Stimulated activated CD8-positive, alpha-beta memory T cell treated with anti-CD3 and anti-CD28 coated beads, Interleukin-2, amount 100 ng/mL, for 48 hours (primary cell): Measurements from ENCODE around the gene GID8.

ENCODE experiments used
- DNase-seq, 2 donors: peaks; one replicate each; pipeline ENCODE4 v3.0.0-alpha.2; 2020; ENCODE audit warnings: low read depth in 2 of 2

The GID8 gene

DNA sequence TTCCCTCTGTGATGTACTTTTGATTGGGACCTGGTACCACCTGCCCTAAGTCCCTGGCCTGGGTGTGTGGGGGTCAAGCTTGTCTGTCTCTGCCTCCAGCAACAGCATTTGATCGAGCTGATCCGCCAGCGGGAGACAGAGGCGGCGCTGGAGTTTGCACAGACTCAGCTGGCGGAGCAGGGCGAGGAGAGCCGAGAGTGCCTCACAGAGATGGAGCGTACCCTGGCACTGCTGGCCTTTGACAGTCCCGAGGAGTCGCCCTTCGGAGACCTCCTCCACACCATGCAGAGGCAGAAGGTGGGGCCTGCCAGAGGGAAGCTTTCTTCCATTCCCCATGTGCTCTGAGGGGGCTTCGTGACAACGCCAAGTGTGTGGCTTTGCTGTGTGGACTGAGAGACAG lies 5.4 kb downstream of the GID8 start:
- DNase-seq, result no peak

GRCh38 chr20:62944184-62944583 lies 6.2 kb downstream of the GID8 start:
- DNase-seq, result no peak

GRCh38 chr20:62944746-62945145 lies 6.8 kb downstream of the GID8 start:
- no peak for DNase-seq

DNA sequence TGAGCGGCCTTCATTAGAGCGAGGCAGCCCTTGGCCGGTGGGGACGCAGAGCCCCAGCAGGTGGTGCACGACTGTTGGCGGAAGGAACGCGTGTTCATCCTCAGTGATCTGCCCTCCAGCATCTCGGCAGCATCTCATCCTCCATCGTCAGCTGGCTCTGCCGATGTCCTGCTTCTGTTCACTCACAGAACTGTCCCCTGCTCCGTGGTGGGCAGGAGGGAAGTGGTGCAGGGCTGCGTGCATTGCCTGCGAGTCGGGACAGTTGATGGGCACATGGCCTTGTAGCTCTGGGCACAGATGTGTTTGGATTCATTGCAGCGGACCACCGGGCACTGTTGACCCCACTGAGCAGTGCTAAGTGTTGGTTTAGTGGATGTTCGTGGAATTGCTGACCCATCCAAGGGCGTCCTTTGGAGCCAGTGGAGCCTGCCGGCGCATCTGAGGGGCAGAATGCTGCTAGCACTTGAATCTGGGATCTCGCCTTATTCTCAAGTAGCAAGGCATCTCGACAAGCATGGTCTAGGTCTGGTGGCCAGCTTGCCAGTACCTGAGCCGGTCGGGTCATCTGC lies 7.9 kb downstream of the GID8 start:
- no peak for DNase-seq

DNA sequence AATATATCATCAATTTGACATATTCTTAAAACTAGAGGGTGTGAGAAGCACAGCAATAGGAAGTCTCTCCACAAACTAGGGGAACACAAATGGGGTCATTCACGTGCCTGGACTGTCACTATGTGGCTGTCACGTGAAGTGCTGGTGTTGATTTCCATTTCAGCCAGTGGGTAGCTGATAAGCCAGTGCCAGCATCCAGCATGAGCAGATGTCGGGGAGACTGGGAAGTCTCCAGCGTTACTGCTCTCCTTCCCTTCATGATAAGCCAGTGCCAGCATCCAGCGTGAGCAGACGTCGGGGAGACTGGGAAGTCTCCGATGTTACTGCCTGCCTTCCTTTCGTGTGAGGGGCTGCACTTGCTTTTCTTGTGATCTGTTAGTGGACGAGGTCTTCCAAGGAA lies 9.0 kb downstream of the GID8 start:
- no peak for DNase-seq

GRCh38 chr20:62947532-62948300 lies 9.8 kb downstream of the GID8 start:
- no peak for DNase-seq

GRCh38 chr20:62949153-62949821 lies 11.3 kb downstream of the GID8 start:
- no peak for DNase-seq

GRCh38 chr20:62949962-62950361 lies 12.0 kb downstream of the GID8 start:
- no peak for DNase-seq

GRCh38 chr20:62950741-62951140 lies 12.8 kb downstream of the GID8 start:
- DNase-seq, result no peak

DNA sequence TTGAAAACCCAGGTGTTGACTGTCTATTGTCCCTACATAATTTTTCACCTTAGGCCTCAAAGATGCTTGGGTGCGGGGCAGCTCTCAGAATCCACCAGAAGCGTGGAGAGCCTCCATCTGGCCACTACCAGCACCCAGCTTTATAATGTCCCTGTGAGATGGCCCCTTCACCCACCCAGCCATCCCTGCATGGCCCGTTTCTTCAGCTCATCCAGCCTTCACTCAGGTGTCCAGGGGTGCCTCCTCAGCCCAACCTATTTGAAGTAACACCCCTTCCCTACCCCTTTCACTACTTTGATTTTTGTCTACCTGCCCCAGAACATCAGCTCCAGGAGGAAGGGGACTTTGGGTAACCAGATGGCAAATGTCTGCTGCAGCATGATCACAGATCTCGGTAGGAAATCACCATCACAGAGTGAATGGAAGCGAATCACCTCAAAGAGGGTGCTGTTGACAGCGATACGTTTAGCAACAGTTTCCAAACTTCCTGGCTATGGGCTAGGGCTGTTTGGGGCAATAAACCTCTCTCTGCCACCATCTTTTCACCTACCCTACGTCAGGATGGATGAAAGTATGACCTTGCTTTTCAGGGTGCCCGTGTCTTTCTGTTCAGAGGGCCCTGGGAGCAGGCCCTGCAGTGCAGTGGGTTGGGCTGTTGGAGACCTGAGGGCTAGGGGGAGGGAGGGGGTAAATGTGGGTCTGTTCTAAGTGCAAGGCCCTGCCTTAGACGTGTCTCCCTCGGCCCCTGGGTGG lies 13.4 kb downstream of the GID8 start:
- DNase-seq, result no peak

GRCh38 chr20:62951896-62952372 lies 14.0 kb downstream of the GID8 start:
- no peak for DNase-seq

GRCh38 chr20:62952373-62952967 lies 14.5 kb downstream of the GID8 start, which contains the start of gene SLC17A9:
Gene SLC17A9, plus strand, starts transcription at chr20:62952709. Its CDS starts 122 bp downstream, at chr20:62952831.
- peak; percentile 67 to 73 for DNase-seq

- no peak for DNase-seq
These were observed 15.3 kb downstream of the GID8 start for GRCh38 chr20:62952968-62953838.

- peak; percentile 49 to 52 for DNase-seq
These were observed 16.1 kb downstream of the GID8 start for GRCh38 chr20:62953839-62954703.

- no peak for DNase-seq
These were observed 17.8 kb downstream of the GID8 start for GRCh38 chr20:62955519-62956386.

GRCh38 chr20:62956387-62957135 lies 18.6 kb downstream of the GID8 start:
- no peak for DNase-seq

DNA sequence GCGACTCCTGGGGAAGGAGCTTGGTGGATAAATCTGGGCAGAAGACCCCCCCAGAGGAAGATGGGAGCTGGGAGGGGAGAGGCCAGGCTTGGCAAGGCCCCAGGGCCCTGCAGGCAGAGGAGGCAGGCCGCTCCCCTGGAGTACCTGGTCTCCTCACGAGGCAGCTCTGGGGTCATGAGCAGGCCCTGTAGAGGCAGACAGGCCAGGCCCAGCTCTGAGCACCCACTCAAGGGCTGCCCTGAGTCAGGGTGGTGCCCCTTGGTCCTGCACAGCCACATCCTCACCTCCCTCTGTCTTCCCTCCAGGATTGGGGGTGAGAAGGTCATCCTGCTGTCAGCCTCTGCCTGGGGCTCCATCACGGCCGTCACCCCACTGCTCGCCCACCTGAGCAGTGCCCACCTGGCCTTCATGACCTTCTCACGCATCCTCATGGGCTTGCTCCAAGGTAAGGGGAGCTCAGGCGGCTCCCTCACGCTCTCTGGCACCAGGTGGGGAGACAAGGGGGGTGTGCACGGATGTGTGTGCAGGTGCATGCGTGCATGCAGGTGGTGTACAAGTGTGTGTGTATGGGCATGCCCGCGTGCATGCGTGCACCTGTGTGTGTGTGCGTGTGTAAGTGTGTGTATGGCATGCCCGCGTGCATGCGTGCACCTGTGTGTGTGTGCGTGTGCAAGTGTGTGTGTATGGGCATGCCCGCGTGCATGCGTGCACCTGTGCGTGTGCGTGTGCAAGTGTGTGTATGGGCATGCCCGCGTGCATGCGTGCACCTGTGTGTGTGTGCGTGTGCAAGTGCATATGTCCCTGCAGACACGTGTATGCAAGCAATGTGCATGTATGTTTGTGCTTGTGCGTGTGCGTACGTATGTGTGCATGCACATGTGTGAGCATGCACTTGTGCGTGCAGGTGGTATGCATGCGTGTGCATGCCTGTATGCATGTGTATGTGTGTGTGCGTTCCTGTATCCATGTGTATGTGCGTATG lies 19.5 kb downstream of the GID8 start:
- DNase-seq, result no peak
